ENCODE data around the gene DCHS1.

The DCHS1 gene

DNA sequence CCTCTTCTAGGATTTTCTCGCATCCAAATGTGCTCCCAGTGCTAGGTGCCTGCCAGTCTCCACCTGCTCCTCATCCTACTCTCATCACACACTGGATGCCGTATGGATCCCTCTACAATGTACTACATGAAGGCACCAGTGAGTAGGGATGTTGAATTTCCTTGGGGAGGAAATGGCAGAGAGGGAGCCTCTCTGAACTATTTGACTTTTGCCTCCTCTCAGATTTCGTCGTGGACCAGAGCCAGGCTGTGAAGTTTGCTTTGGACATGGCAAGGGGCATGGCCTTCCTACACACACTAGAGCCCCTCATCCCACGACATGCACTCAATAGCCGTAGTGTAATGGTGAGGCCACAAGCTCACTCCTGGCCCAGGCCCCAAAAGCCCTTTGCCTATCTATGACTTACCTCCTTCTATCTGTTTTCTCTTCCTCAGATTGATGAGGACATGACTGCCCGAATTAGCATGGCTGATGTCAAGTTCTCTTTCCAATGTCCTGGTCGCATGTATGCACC, 46.0 kb downstream of the DCHS1 start:
- DNase-seq = no peak

DNA sequence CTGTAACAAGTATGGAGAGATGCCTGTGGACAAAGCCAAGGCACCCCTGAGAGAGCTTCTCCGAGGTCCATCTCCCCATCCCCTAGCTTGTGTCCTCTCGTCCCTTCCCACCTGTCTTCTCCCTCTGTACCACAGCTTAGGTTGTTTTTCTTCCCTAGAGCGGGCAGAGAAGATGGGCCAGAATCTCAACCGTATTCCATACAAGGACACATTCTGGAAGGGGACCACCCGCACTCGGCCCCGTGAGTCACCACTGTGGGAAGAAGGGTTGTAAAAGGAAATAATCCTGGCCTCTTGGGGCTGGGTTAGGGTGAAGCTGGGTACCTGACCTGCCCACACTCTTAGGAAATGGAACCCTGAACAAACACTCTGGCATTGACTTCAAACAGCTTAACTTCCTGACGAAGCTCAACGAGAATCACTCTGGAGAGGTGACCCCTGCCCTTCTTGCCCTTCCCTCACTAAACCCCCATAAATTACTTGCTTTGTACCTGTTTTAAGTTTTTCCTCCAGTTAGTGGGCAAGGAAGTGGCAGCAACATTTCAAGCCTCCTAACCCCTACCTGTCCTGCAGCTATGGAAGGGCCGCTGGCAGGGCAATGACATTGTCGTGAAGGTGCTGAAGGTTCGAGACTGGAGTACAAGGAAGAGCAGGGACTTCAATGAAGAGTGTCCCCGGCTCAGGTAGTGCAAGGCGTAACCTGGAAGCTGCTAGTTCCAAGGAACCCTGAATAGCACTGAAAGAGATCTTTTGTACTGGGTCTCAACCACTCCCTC, 46.7 kb downstream of the DCHS1 start:
- DNase-seq = no peak

GRCh38 chr11:6608011-6608410, 47.6 kb downstream of the DCHS1 start:
- DNase-seq = no peak

GRCh38 chr11:6607190-6607795, 48.3 kb downstream of the DCHS1 start:
- DNase-seq = no peak

DNA sequence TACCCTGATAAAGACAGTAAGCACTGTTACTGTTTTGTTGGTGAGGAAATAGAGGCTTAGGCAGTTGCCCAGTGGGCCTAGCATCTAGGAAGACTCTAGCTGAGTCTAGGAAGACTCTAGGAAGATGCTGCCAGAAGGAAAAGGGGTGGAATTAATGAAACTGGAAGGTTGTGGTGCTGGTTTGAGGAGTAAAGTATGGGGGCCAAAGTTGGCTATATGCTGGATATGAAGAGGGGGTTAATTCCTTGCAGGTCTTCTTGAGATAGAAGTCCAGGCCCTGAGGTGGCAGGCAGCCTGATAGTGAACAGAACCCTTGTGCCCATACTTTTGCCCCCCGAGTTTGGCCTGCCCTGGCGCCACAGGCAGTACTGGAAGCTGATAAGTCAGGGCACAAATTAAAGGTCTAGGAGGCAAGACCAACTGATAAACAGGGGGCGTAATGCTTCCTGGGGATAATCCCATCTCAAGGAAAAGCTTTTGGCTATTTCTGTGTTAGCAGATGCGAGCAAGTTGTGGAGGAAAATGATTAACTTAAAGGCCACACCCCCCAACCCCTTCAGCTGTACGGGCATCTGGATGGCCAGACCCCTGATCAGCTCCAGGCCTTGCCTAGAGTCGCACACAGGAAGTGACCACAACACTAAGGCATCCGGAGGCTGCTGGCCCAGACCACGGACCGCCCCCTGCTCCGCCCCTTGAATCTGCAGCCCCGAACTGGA, 49.0 kb downstream of the DCHS1 start:
- DNase-seq = peak; percentile 82

- DNase-seq = no peak
Measured at GRCh38 chr11:6604790-6605189, 50.8 kb downstream of the DCHS1 start.

DNA sequence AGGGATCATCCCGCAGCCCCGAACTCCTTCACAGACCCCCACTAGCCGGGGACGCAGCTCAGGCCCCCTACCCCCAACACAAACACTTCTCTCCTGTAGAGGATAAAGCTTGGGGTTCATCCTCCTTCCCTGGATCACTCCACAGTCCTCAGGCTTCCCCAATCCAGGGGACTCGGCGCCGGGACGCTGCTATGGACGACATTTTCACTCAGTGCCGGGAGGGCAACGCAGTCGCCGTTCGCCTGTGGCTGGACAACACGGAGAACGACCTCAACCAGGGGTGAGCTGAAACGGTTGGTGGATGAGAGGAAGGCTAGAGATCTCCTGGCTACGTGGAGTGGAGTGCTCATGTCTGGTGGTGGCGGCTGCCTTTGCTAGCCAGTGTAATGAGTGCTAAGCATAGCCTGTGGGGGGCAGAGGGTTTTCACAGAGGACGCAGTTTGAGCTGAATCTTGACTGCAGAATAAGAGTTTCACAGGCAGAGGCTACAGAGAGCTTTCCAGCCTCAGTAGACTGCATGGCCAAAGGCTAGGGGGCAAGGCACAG, 51.5 kb downstream of the DCHS1 start:
- DNase-seq = peak; percentile 21

- peak; percentile 84 for DNase-seq
Measured at GRCh38 chr11:6603287-6604080, 52.1 kb downstream of the DCHS1 start, which contains the start of the genes ILK and RRP8. ILK (plus strand) TSS chr11:6603774; CDS start chr11:6604272, 498 bp downstream. RRP8 (minus strand) TSS chr11:6603616; CDS start chr11:6603502, 114 bp downstream.

- DNase-seq = no peak
Measured at GRCh38 chr11:6602096-6602940, 53.3 kb downstream of the DCHS1 start.

DNA sequence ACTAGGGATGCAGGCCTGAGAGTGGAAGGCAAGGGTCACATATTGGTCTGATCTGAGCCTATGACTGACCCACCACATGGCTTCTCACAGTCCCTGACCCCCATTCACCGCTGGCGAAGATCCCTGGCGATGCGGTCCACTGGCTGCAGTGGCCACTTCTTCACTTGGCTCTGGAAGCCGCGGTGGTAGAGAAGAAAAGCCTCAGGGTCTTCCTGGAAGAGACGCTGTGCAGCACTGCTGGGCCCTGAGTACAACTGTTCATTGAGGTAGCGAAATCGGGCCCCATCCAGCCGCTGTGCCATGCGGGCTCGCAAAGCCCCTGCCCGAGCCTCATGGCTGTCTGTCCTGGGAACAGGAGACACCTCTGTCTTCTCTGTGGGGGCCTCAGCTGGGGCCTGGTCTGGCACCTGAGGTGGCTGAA, 54.6 kb downstream of the DCHS1 start:
- no peak for DNase-seq

GRCh38 chr11:6599881-6600390, 55.7 kb downstream of the DCHS1 start:
- DNase-seq = no peak

- DNase-seq = no peak
Measured at GRCh38 chr11:6599449-6599848, 56.2 kb downstream of the DCHS1 start.

- no peak for DNase-seq
Measured at GRCh38 chr11:6598555-6598954, 57.1 kb downstream of the DCHS1 start.

- DNase-seq = no peak
Measured at GRCh38 chr11:6596239-6596877, 59.3 kb downstream of the DCHS1 start.

DNA sequence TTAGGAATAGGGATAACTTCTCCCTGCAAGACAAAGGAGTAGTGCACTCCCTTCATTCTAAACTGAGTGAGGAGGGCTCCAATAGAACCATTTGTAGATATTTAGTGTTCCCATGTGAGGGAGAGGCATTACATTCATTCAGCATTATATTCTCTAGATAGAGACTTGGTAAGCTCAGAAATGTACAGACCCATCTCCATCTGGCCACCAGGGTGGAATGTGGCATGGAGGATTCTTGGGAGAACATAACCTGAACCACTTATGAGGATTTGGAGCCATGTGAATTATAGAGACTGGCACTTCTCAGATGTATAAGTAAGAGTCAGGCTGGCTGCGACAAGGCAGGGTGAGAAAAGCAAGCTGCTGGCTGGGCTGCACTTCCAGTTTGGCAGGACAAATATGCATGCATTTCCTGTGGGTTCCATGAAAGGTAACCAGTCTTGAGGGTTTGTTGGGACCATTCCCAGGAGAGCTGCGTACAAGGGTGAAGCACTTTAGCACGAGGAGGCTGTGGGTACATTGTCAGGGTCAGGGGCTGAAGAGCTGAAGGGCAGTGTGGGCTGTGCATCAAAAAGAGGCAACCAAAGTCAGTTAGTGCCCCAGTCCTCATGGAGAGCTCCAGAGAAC, 61.4 kb downstream of the DCHS1 start:
- no peak for DNase-seq

GRCh38 chr11:6588018-6588417, 67.6 kb downstream of the DCHS1 start:
- DNase-seq = no peak

GRCh38 chr11:6587360-6587953, 68.2 kb downstream of the DCHS1 start:
- no peak for DNase-seq

DNA sequence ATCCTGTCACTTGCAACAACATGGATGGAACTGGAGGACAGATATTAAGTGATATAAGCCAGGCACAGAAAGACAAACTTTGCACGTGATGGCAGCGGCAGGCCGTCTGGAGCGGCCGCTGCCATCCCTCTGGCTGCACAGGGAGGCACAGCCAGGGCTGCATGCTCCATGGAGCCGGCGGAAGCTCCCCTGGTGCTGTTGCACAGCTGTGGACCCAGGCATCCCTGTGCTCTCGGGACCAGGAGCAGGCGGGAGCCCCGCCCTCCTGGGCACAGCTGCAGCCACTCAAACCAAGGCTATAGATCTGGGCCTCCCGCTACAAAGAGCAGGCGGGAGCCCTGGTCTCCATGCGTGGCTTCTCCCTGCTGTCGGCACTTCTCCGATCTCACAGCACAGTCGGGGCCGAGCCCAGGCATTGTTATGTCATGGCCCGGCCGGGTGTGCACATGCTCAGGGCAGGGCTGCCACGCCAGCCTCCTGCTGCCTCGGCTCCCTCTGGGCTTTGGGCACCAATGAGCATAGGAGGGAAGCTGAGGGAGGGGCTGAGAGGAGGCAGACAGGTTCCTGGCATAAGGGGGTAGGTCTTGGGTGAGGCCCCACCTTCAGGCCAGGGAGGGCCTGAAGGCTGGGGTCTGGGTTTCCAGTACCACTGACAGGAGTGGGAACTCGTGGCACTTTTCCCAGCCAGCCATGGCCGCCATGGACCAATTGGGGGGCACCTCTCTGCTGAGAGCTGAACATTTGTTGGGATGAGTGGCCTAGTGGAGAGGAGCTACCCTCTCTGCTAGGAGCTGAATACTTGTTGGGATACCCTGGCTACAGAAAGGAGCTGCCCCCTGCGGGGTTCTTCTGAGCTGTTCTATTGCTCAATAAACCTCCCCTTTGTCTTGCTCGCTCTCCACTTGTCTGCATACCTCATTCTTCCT, 68.9 kb downstream of the DCHS1 start:
- DNase-seq = no peak

- no peak for DNase-seq
Measured at GRCh38 chr11:6584528-6584927, 71.1 kb downstream of the DCHS1 start.

Data from amniotic stem cell (primary cell).